Cardiac fibroblast (primary cell): ENCODE results near the gene CSMD2.
"Not testable (repeated sequence)": the region's sequence is repeated elsewhere in the genome, so short reads cannot be mapped to it uniquely, and the experiment has no call there.

Source experiments
- DNase-seq, 2 donors: peaks; one replicate each; pipeline versions ENCODE4 v3.0.0 to v3.0.0-alpha.2; 2010; ENCODE audit warnings: low read depth in 2 of 2
- H3K4me3 ChIP-seq, 2 donors: replicated peaks in 1 of 2; 1 replicate in 1 of 2; 2 replicates in 1 of 2; pipeline ENCODE4 v1.5.1; 2011; ENCODE audit warnings: low read depth in 2 of 2, low read length in 2 of 2, mild to moderate bottlenecking in 2 of 2, moderate library complexity in 1 of 2
- CTCF ChIP-seq: IDR thresholded peaks from one replicate; pipeline ENCODE4 v1.5.1; 2011; ENCODE audit warnings: low read depth, mild to moderate bottlenecking, low read length, inconsistent platforms

The CSMD2 gene

GRCh38 chr1:33512226-33513011, 652.6 kb downstream of the CSMD2 start:
- TF ChIP-seq CTCF, result no peak
- no peak overlapping the region for H3K4me3 ChIP-seq
- DNase-seq, result no peak

- not testable (repeated sequence) for H3K4me3 ChIP-seq, DNase-seq
These were observed 655.8 kb downstream of the CSMD2 start for GRCh38 chr1:33509276-33509675.

- no peak for DNase-seq
- H3K4me3 ChIP-seq, result no peak overlapping the region
- TF ChIP-seq CTCF, result no peak
These were observed 656.9 kb downstream of the CSMD2 start for GRCh38 chr1:33508151-33508550.

GRCh38 chr1:33507661-33508060, 657.4 kb downstream of the CSMD2 start:
- no peak for DNase-seq
- no peak for TF ChIP-seq CTCF
- H3K4me3 ChIP-seq, result no peak overlapping the region

GRCh38 chr1:33503506-33503905, 661.5 kb downstream of the CSMD2 start:
- H3K4me3 ChIP-seq, result no peak overlapping the region
- no peak for DNase-seq
- TF ChIP-seq CTCF, result no peak

GRCh38 chr1:33502726-33503125, 662.3 kb downstream of the CSMD2 start:
- no peak for TF ChIP-seq CTCF
- peak; percentile 7 to 60 for DNase-seq
- no peak overlapping the region for H3K4me3 ChIP-seq

- no peak for TF ChIP-seq CTCF
- no peak overlapping the region for H3K4me3 ChIP-seq
- DNase-seq, result no peak
These were observed 663.3 kb downstream of the CSMD2 start for GRCh38 chr1:33501774-33502173.
